Measurements from ENCODE around the gene SYT14. TPM values are rescaled to one million over a fixed set of nuclear protein-coding genes. Genes with fewer than 3 reads are reported as not detected.

Gene SYT14
- polyA plus RNA-seq, 3 donors: not detected

- H3K9me3 ChIP-seq (replicated peaks in 1 of 2; ENCODE audit: control insufficient read depth in 1 of 2, insufficient read depth in 1 of 2, low read length in 2 of 2): no peaks in the 10 kb centered on the region
- no peaks in the 10 kb centered on the region for H3K9me3 Mint-ChIP-seq
- no peak overlapping the region for H3K4me3 ChIP-seq (replicated peaks in 1 of 3; ENCODE audit: low read depth in 2 of 3, low read length in 3 of 3)
- H3K27me3 Mint-ChIP-seq (ENCODE audit: low read depth in 3 of 3): peaks cover 0 to 4% (median 0%) of the 10 kb centered on the region in 3 donors
- no peak overlapping the region for H3K27ac ChIP-seq (ENCODE audit: low read depth in 1 of 2, low read length in 2 of 2)
- no peaks in the 10 kb centered on the region for H3K4me1 ChIP-seq (ENCODE audit: control insufficient read depth in 1 of 2, insufficient read depth in 2 of 2, low read length in 2 of 2)
- H3K27ac Mint-ChIP-seq: no peak overlapping the region
- H3K9ac ChIP-seq (ENCODE audit: insufficient read depth, low read length, poor library complexity, severe bottlenecking): no peak overlapping the region
- no peaks in the 10 kb centered on the region for H4K20me1 ChIP-seq (ENCODE audit: insufficient read depth, low read length)
- intact Hi-C loops (cut with micrococcal nuclease): no loop called here
- TF ChIP-seq CTCF (IDR thresholded peaks at IDR 0.05): no peak
- H3K4me2 ChIP-seq (replicated peaks; ENCODE audit: extremely low read depth, low read length, poor library complexity, severe bottlenecking): no peak overlapping the region
- no peak overlapping the region for H3K4me3 Mint-ChIP-seq
- no peaks in the 10 kb centered on the region for H3K79me2 ChIP-seq (ENCODE audit: insufficient read depth, low read length)
- no peaks in the 10 kb centered on the region for H3K4me1 Mint-ChIP-seq
- H2AFZ ChIP-seq (ENCODE audit: insufficient read depth, low read depth, low read length, poor library complexity, severe bottlenecking): no peak overlapping the region
- WGBS (ENCODE audit: insufficient coverage): no CpG with 5 or more reads among the region's 3 CpGs
- no peaks in the 10 kb centered on the region for H3K36me3 ChIP-seq (replicated peaks in 1 of 2; ENCODE audit: control insufficient read depth in 1 of 2, insufficient read depth in 2 of 2, low read length in 2 of 2)
- H3K27me3 ChIP-seq (ENCODE audit: control insufficient read depth in 2 of 2, insufficient read depth in 2 of 2, low read length in 2 of 2): no peaks in the 10 kb centered on the region
- DNase-seq: no peak
- no peaks in the 10 kb centered on the region for H3K36me3 Mint-ChIP-seq
Measured at GRCh38 chr1:209948155-209948554, 10.1 kb downstream of the SYT14 start.

GRCh38 chr1:209956116-209956515, 18.1 kb downstream of the SYT14 start:
- no peak for TF ChIP-seq CTCF (IDR thresholded peaks at IDR 0.05)
- no peaks in the 10 kb centered on the region for H3K27me3 ChIP-seq (ENCODE audit: control insufficient read depth in 2 of 2, insufficient read depth in 2 of 2, low read length in 2 of 2)
- H3K4me1 ChIP-seq (ENCODE audit: control insufficient read depth in 1 of 2, insufficient read depth in 2 of 2, low read length in 2 of 2): no peaks in the 10 kb centered on the region
- H4K20me1 ChIP-seq (ENCODE audit: insufficient read depth, low read length): no peaks in the 10 kb centered on the region
- H3K27ac ChIP-seq (ENCODE audit: low read depth in 1 of 2, low read length in 2 of 2): no peak overlapping the region
- Mint-ChIP-seq H3K27me3 (ENCODE audit: low read depth in 3 of 3) (peaks cover 1 to 4% (median 2%) of the 10 kb centered on the region in 3 donors), H3K4me3 (no peak overlapping the region), H3K36me3 (no peaks in the 10 kb centered on the region), H3K4me1 (no peaks in the 10 kb centered on the region), H3K9me3 (peaks cover 0 to 6% (median 3%) of the 10 kb centered on the region in 7 donors), H3K27ac (no peak overlapping the region)
- no peak overlapping the region for H3K4me3 ChIP-seq (replicated peaks in 1 of 3; ENCODE audit: low read depth in 2 of 3, low read length in 3 of 3)
- no peaks in the 10 kb centered on the region for H3K79me2 ChIP-seq (ENCODE audit: insufficient read depth, low read length)
- H2AFZ ChIP-seq (ENCODE audit: insufficient read depth, low read depth, low read length, poor library complexity, severe bottlenecking): no peak overlapping the region
- H3K9ac ChIP-seq (ENCODE audit: insufficient read depth, low read length, poor library complexity, severe bottlenecking): no peak overlapping the region
- H3K4me2 ChIP-seq (replicated peaks; ENCODE audit: extremely low read depth, low read length, poor library complexity, severe bottlenecking): no peak overlapping the region
- no peak for DNase-seq
- H3K9me3 ChIP-seq (replicated peaks in 1 of 2; ENCODE audit: control insufficient read depth in 1 of 2, insufficient read depth in 1 of 2, low read length in 2 of 2): no peaks in the 10 kb centered on the region
- no CpG with 5 or more reads among the region's 2 CpGs for WGBS (ENCODE audit: insufficient coverage)
- intact Hi-C loops (cut with micrococcal nuclease): no loop called here
- H3K36me3 ChIP-seq (replicated peaks in 1 of 2; ENCODE audit: control insufficient read depth in 1 of 2, insufficient read depth in 2 of 2, low read length in 2 of 2): no peaks in the 10 kb centered on the region

Measured in CD14-positive monocyte (primary cell).